T-helper 17 cell (primary cell): ENCODE data around the gene TCAP. TPM values are rescaled to one million over a fixed set of nuclear protein-coding genes. Genes with fewer than 3 reads are reported as not detected.

Experiments used
- ATAC-seq: fragments of 150-1000 bp; cut with Tn5 transposase; 2 replicates; pipeline ENCODE4 v1.10.0; 2021; ENCODE audit warnings: mild to moderate bottlenecking, moderate library complexity
- DNase-seq, 3 donors: peaks; one replicate each; pipeline versions ENCODE4 v3.0.0 to v3.0.0-alpha.2; 2020 to 2021
- H3K9me3 ChIP-seq: one replicate; pipeline ENCODE4 v1.7.0; 2013; ENCODE audit warnings: low read length, mild to moderate bottlenecking; ENCODE audit not compliant: control insufficient read depth, poor library complexity, severe bottlenecking
- H3K27ac Mint-ChIP-seq: one replicate; pipeline ENCODE4 v1.8.0; 2022; ENCODE audit warnings: mild to moderate bottlenecking, moderate library complexity, mixed read lengths
- H3K27me3 Mint-ChIP-seq: one replicate; pipeline ENCODE4 v1.8.0; 2022; ENCODE audit warnings: mixed read lengths
- H3K36me3 Mint-ChIP-seq: one replicate; pipeline ENCODE4 v1.8.0; 2022; ENCODE audit warnings: low read depth, mixed read lengths
- H3K4me1 Mint-ChIP-seq: one replicate; pipeline ENCODE4 v1.8.0; 2022; ENCODE audit warnings: mild to moderate bottlenecking, mixed read lengths
- H3K4me3 Mint-ChIP-seq: one replicate; pipeline ENCODE4 v1.8.0; 2022; ENCODE audit warnings: mild to moderate bottlenecking, moderate library complexity, mixed read lengths
- total RNA-seq, 4 donors: library from RNA in 2 of 4; stranded (reverse) in 2 of 4; gene quantifications; one replicate each; pipeline ENCODE4 v1.2.3 and lab custom pipeline; 2022 to 2026

TCAP gene
- total RNA-seq, 2 donors from 2014 or later: 1.5 to 3.1 TPM

GRCh38 chr17:39635614-39636176, 29.5 kb upstream of the TCAP start:
- DNase-seq: no peak
- Mint-ChIP-seq H3K4me3 (peak overlapping the region; percentile 33), H3K27ac (peak overlapping the region; percentile 95), H3K27me3 (peaks cover 14% of the 10 kb centered on the region), H3K36me3 (peaks cover 4% of the 10 kb centered on the region), H3K4me1 (peaks cover 37% of the 10 kb centered on the region)
- ATAC-seq: no peak
- H3K9me3 ChIP-seq: no peaks in the 10 kb centered on the region

DNA sequence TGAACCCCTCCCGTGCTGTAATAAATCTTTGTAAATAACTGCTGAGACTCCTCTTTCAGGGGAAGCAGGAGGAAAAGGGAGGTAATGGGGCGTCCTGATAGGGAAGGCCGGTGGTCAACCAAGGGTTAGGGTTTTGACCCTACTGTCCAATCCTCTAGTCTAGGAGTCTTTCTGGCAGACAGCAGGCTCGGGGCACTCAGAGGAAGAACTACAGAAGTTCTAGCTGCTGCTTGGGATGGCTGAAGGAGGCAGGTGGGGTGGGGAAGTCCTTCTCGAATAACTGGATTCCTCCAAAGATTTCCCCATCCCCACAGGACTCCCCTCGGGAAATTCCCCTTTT, 28.6 kb upstream of the TCAP start:
- ATAC-seq (no peak), DNase-seq (no peak)
- Mint-ChIP-seq H3K4me3 (peak overlapping the region; percentile 97), H3K36me3 (peaks cover 2% of the 10 kb centered on the region), H3K4me1 (peaks cover 36% of the 10 kb centered on the region), H3K27ac (peak overlapping the region; percentile 95), H3K27me3 (peaks cover 6% of the 10 kb centered on the region)
- H3K9me3 ChIP-seq: no peaks in the 10 kb centered on the region

GRCh38 chr17:39636927-39637736, 28.0 kb upstream of the TCAP start, which contains the start of gene STARD3:
STARD3 (plus strand) TSS chr17:39637144; CDS start chr17:39653532, 16,388 bp downstream.
- Mint-ChIP-seq H3K4me3 (peak within 1 kb of the TSS; percentile 97), H3K27ac (peak within 1 kb of the TSS; percentile 95), H3K27me3 (no peaks in the 10 kb centered on the region), H3K36me3 (peaks cover 2% of the 10 kb centered on the region), H3K4me1 (peaks cover 35% of the 10 kb centered on the region)
- no peaks in the 10 kb centered on the region for H3K9me3 ChIP-seq
- peak; percentile 92 for ATAC-seq
- peak; percentile 79 to 90 (median 84) for DNase-seq

GRCh38 chr17:39638317-39638716, 26.8 kb upstream of the TCAP start:
- peaks cover 2% of the 10 kb centered on the region for H3K36me3 Mint-ChIP-seq
- peaks cover 43% of the 10 kb centered on the region for H3K4me1 Mint-ChIP-seq
- DNase-seq (no peak), ATAC-seq (no peak)
- no peaks in the 10 kb centered on the region for H3K27me3 Mint-ChIP-seq
- H3K9me3 ChIP-seq: no peaks in the 10 kb centered on the region
- peak overlapping the region; percentile 95 for H3K27ac Mint-ChIP-seq
- H3K4me3 Mint-ChIP-seq: peak overlapping the region; percentile 97

DNA sequence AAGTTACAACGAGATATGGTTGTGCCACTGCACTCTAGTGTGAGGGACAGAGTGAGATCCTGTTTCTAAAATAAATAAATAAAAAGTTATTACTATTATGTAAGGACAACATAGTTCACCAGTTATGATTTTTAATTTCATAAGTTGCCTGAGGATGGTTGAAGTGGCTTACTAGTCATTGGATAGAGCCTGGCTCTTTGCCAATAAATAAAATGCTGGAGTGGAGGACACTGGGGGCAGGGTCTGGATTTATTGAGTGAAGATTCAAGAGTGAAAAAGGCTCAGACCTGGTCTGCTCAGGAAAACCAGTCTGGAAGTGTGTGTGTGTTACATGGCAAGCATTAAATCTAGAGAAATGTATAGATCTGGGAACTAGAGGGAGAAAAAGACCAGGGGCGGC, 26.1 kb upstream of the TCAP start:
- no peak for ATAC-seq
- peak overlapping the region; percentile 95 for H3K27ac Mint-ChIP-seq
- peaks cover 2% of the 10 kb centered on the region for H3K36me3 Mint-ChIP-seq
- peak overlapping the region; percentile 15 for H3K4me3 Mint-ChIP-seq
- no peaks in the 10 kb centered on the region for H3K27me3 Mint-ChIP-seq
- no peak for DNase-seq
- H3K4me1 Mint-ChIP-seq: peaks cover 47% of the 10 kb centered on the region
- no peaks in the 10 kb centered on the region for H3K9me3 ChIP-seq

DNA sequence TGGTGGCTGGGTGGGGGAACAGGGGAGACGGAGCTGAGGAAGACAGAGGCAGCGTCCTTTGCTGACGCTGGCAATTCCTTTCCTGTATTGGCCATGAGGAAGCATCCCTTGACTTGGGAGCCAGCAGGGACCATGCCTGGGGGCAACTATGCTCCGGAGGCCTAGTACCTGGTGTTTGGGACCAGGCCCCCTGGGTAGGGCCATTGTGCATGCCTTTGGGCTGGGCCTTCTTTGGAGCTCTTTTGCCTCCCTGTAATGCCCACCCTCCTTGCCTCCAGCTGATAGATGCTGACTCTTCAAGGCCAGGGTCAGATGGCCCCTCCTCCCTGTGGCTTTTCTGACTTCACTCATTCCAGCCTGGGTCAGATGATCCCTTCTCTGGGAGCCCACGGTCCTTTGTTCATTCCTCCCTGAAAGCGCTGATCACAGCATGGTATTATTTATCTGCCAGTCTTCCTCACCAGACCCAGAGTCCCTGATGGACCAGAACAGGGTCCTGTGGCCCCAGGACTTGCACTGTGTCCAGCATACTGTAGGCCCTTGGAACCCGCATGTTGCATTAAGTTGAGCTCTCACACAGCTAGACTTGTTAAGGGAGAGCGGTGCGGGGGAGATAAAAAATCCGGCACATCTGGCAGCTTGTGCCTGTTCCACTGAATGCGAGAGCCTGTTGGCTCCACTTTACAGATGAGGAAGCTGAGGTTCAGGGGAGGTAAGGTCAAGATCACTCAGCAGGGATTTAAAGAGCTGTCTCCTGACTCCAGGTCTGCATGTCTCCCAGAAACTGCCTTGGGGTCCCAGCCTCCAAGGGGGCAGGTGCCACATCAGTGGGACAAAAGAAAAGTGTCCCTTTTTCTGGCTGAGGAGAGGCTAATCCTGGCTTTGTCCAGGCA, 25.3 kb upstream of the TCAP start:
- Mint-ChIP-seq H3K27ac (peak overlapping the region; percentile 95), H3K4me1 (peaks cover 44% of the 10 kb centered on the region), H3K27me3 (no peaks in the 10 kb centered on the region), H3K36me3 (peaks cover 2% of the 10 kb centered on the region), H3K4me3 (peak overlapping the region; percentile 50)
- ATAC-seq (no peak), DNase-seq (no peak)
- no peaks in the 10 kb centered on the region for H3K9me3 ChIP-seq

GRCh38 chr17:39640591-39641031, 24.5 kb upstream of the TCAP start:
- peaks cover 2% of the 10 kb centered on the region for H3K36me3 Mint-ChIP-seq
- no peaks in the 10 kb centered on the region for H3K9me3 ChIP-seq
- no peak overlapping the region for H3K27ac Mint-ChIP-seq
- peaks cover 45% of the 10 kb centered on the region for H3K4me1 Mint-ChIP-seq
- H3K27me3 Mint-ChIP-seq: no peaks in the 10 kb centered on the region
- DNase-seq: no peak
- no peak for ATAC-seq
- no peak overlapping the region for H3K4me3 Mint-ChIP-seq

- H3K9me3 ChIP-seq: no peaks in the 10 kb centered on the region
- H3K4me3 Mint-ChIP-seq: no peak overlapping the region
- peaks cover 47% of the 10 kb centered on the region for H3K4me1 Mint-ChIP-seq
- no peak overlapping the region for H3K27ac Mint-ChIP-seq
- ATAC-seq (no peak), DNase-seq (no peak)
- H3K27me3 Mint-ChIP-seq: no peaks in the 10 kb centered on the region
- peaks cover 2% of the 10 kb centered on the region for H3K36me3 Mint-ChIP-seq
Measured at GRCh38 chr17:39641097-39641496, 24.1 kb upstream of the TCAP start.

DNA sequence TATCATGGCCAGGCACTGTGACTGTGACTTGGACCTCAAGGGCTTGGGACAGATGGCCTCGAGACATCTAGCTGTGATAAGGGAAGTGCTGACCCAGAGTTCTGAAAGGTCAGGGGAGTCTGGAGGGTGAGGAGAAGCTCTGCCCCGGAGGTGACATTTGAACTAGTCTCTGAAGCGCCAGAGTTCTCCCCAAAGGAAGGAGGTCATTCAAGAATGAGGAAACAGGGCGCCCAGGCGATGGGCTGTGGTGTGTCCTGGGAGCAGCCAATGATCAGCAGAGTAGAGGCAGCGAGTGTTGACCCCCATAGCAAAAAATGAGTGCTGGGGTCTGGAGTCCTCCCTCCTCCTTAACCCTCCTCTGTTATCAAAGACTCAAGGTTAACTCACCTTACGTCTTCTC, 23.3 kb upstream of the TCAP start:
- H3K27ac Mint-ChIP-seq: no peak overlapping the region
- ATAC-seq (no peak), DNase-seq (no peak)
- H3K4me1 Mint-ChIP-seq: peaks cover 49% of the 10 kb centered on the region
- no peaks in the 10 kb centered on the region for H3K27me3 Mint-ChIP-seq
- H3K9me3 ChIP-seq: no peaks in the 10 kb centered on the region
- peaks cover 2% of the 10 kb centered on the region for H3K36me3 Mint-ChIP-seq
- H3K4me3 Mint-ChIP-seq: no peak overlapping the region

- Mint-ChIP-seq H3K4me3 (no peak overlapping the region), H3K4me1 (peaks cover 49% of the 10 kb centered on the region), H3K27me3 (no peaks in the 10 kb centered on the region), H3K27ac (peak overlapping the region; percentile 79), H3K36me3 (peaks cover 2% of the 10 kb centered on the region)
- no peaks in the 10 kb centered on the region for H3K9me3 ChIP-seq
- no peak for DNase-seq
- no peak for ATAC-seq
Measured at GRCh38 chr17:39642291-39643074, 22.7 kb upstream of the TCAP start.

GRCh38 chr17:39643271-39643670, 21.9 kb upstream of the TCAP start:
- H3K9me3 ChIP-seq: no peaks in the 10 kb centered on the region
- no peak overlapping the region for H3K4me3 Mint-ChIP-seq
- peak overlapping the region; percentile 79 for H3K27ac Mint-ChIP-seq
- DNase-seq (no peak), ATAC-seq (no peak)
- no peaks in the 10 kb centered on the region for H3K27me3 Mint-ChIP-seq
- peaks cover 2% of the 10 kb centered on the region for H3K36me3 Mint-ChIP-seq
- H3K4me1 Mint-ChIP-seq: peaks cover 44% of the 10 kb centered on the region

GRCh38 chr17:39647256-39647655, 17.9 kb upstream of the TCAP start:
- H3K9me3 ChIP-seq: no peaks in the 10 kb centered on the region
- DNase-seq: no peak
- no peaks in the 10 kb centered on the region for H3K27me3 Mint-ChIP-seq
- ATAC-seq: no peak
- peaks cover 45% of the 10 kb centered on the region for H3K4me1 Mint-ChIP-seq
- no peak overlapping the region for H3K27ac Mint-ChIP-seq
- H3K36me3 Mint-ChIP-seq: no peaks in the 10 kb centered on the region
- no peak overlapping the region for H3K4me3 Mint-ChIP-seq
